ENCODE data around the gene PPP2R3B. TPM values are rescaled to one million over a fixed set of nuclear protein-coding genes. Genes with fewer than 3 reads are reported as not detected.

PPP2R3B gene
- total and polyA plus RNA-seq, 2 of the 13 experiments (the other 11 are each of a cell fraction or from before 2014, with no cell fraction given) = 17.0 to 21.4 TPM

DNA sequence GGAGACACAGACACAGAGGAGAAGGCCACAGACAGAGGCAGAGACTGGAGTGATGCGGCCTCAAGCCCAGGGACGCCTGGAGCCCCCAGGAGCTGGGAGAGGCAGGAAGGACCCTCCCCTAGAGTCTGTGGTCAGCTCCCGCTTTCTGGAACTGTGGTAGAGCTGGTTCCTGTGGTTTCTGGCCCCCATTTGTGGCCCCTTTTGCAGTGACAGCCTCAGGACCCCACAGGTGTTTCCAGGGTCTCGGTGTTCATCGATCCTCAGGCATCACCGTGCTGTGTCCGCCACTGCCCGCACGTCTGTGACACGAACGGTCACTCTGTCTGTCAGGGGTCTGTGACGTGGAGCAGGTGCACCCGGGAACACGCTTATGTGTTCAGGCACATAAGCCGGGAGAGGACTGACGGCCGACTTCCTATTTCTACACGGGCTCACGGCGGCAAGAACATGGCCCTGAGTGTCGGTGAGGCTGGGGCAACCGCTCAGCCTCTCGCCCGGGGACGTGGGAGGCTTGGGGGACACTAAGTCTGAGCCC, 76.0 kb downstream of the PPP2R3B start:
- Histone ChIP-seq H3K9ac (ENCODE audit: insufficient read depth, low read depth, low read length) (no peak overlapping the region), H3K4me1 (ENCODE audit: insufficient read depth, low read length) (no peaks in the 10 kb centered on the region), H3K9me3 (ENCODE audit: low read length) (no peaks in the 10 kb centered on the region), H4K20me1 (ENCODE audit: insufficient read depth, low read length) (peaks cover 18% of the 10 kb centered on the region), H3K4me3 (replicated peaks in 1 of 3; ENCODE audit: insufficient read depth in 1 of 3, low read depth in 2 of 3, low read length in 3 of 3) (no peak overlapping the region), H2AFZ (ENCODE audit: low read length) (no peak overlapping the region), H3K79me2 (ENCODE audit: insufficient read depth, low read length) (no peaks in the 10 kb centered on the region), H3K27ac (ENCODE audit: extremely low read length, insufficient read depth, low read length) (no peak overlapping the region), H3K4me2 (ENCODE audit: low read depth, low read length) (no peak overlapping the region), H3K36me3 (replicated peaks in 1 of 2; ENCODE audit: control insufficient read depth in 1 of 2, insufficient read depth in 2 of 2, low read length in 2 of 2) (peaks cover 20 to 61% of the 10 kb centered on the region in 2 experiments), H3K27me3 (ENCODE audit: control insufficient read depth in 1 of 2, insufficient read depth in 2 of 2, low read length in 2 of 2) (no peaks in the 10 kb centered on the region)
- POLR2A ChIA-PET = no interaction called here
- FAIRE-seq (no peak), ATAC-seq (no peak), DNase-seq (ENCODE audit: low spot score) (no peak)
- BruUV-seq (replicated peaks) = no TSS peak
- CTCF ChIA-PET (ENCODE audit: low intra/inter-chr PET ratio, low total read pairs) = no interaction called here
- in situ Hi-C loops (cut with HindIII; ENCODE audit: extremely low pct_ligation_motif_present, low pct_unique_long_range_greater_than_20kb) = no loop called here
- WGBS (ENCODE audit: low lambda C conversion rate) = 93% methylated on average over 22 of the region's 25 CpGs
- TF ChIP-seq FOSL2 (CRISPR knock-in tag; IDR thresholded peaks at IDR 0.05) (no peak), HNRNPLL (IDR thresholded peaks at IDR 0.05; ENCODE audit: low read depth, low read length, poor library complexity, severe bottlenecking) (peak; percentile 56)
- intact Hi-C loops (cut with micrococcal nuclease; ENCODE audit: unreplicated experiment) = no loop called here

DNA sequence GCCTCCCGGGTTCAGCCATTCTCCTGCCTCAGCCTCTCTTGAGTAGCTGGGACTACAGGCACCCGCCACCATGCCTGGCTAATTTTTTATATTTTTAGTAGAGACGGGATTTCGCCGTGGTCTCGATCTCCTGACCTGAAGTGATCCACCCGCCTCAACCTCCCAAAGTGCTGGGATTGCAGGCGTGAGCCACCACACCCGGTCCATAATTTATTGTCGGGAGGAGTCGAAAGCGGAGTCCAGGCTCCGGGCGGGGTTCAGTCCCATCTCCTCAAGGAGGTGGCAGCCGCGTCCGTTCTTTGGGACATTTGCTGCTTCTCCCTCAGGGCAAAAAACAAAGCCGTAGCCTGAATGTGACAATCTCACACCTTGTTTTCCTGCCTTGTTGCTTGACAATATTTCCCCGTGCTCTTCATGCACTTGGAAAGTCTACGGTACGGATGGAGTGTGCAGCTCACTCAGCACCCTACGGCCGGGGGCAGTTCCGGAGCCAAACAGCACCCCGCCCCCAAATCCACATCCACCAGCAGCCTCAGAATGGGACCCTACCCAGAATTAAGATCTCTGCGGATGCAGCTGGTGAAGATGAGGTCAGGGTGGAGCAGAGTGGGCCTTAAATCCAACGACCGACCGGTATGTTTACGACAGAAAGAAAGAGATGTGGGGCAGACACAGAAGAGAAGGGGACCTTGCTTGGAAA, 77.7 kb downstream of the PPP2R3B start:
- no peak for FAIRE-seq
- TF ChIP-seq MXD4 (CRISPR knock-in tag; IDR thresholded peaks at IDR 0.05) (no peak), AGO2 (optimal IDR thresholded peaks at IDR 0.05; ENCODE audit: low read depth, low read length) (peak; percentile 73)
- CTCF ChIA-PET (ENCODE audit: low intra/inter-chr PET ratio, low total read pairs) = no interaction called here

More for the DNA sequence above, 77.7 kb downstream of the PPP2R3B start:
- no peaks in the 10 kb centered on the region for H3K27me3 ChIP-seq (ENCODE audit: control insufficient read depth in 1 of 2, insufficient read depth in 2 of 2, low read length in 2 of 2)
- intact Hi-C loops (cut with micrococcal nuclease; ENCODE audit: unreplicated experiment) (no loop called here), in situ Hi-C loops (cut with HindIII; ENCODE audit: extremely low pct_ligation_motif_present, low pct_unique_long_range_greater_than_20kb) (no loop called here)
- no peaks in the 10 kb centered on the region for H3K79me2 ChIP-seq (ENCODE audit: insufficient read depth, low read length)
- POLR2A ChIA-PET = no interaction called here
- H3K27ac ChIP-seq (ENCODE audit: extremely low read length, insufficient read depth, low read length) = no peak overlapping the region
- H3K4me2 ChIP-seq (ENCODE audit: low read depth, low read length) = no peak overlapping the region
- peaks cover 16 to 51% of the 10 kb centered on the region in 2 experiments for H3K36me3 ChIP-seq (replicated peaks in 1 of 2; ENCODE audit: control insufficient read depth in 1 of 2, insufficient read depth in 2 of 2, low read length in 2 of 2)
- H2AFZ ChIP-seq (ENCODE audit: low read length) = no peak overlapping the region
- ATAC-seq (no peak), DNase-seq (ENCODE audit: low spot score) (no peak)
- no peaks in the 10 kb centered on the region for H3K9me3 ChIP-seq (ENCODE audit: low read length)
- peaks cover 26% of the 10 kb centered on the region for H4K20me1 ChIP-seq (ENCODE audit: insufficient read depth, low read length)
- no peaks in the 10 kb centered on the region for H3K4me1 ChIP-seq (ENCODE audit: insufficient read depth, low read length)
- WGBS (ENCODE audit: low lambda C conversion rate) = 97% methylated on average over 29 of the region's 30 CpGs
- BruUV-seq (replicated peaks) = no TSS peak
- no peak overlapping the region for H3K4me3 ChIP-seq (replicated peaks in 1 of 3; ENCODE audit: insufficient read depth in 1 of 3, low read depth in 2 of 3, low read length in 3 of 3)
- H3K9ac ChIP-seq (ENCODE audit: insufficient read depth, low read depth, low read length) = no peak overlapping the region

Measured in HepG2 (cell line).